GM23338 (cell line): ENCODE data around the gene FGF3. TPM values are rescaled to one million over a fixed set of nuclear protein-coding genes. Genes with fewer than 3 reads are reported as not detected.

Source experiments
- ATAC-seq: fragments of 200-7000 bp; cut with Tn5 transposase; 3 replicates; pipeline ENCODE4 v1.9.1; 2020
- DNase-seq: peaks from one replicate; pipeline ENCODE4 v3.0.0-alpha.2; 2015; ENCODE audit warnings: low spot score
- H2AFZ ChIP-seq: fragments of 200-600 bp; sonication (generic); 2 replicates; pipeline ENCODE4 v1.8.0; 2016; ENCODE audit warnings: antibody characterized with exemption, mild to moderate bottlenecking, moderate library complexity
- H3F3A ChIP-seq: fragments of 200-600 bp; sonication (generic); replicated peaks from 2 replicates; pipeline ENCODE4 v1.8.0; 2017; ENCODE audit warnings: antibody characterized with exemption, mixed run types, low read depth
- H3K27ac ChIP-seq: fragments of 200-600 bp; sonication (generic); 2 replicates; pipeline ENCODE4 v1.6.1; 2016; ENCODE audit warnings: low read depth
- H3K27me3 ChIP-seq: fragments of 200-600 bp; sonication (generic); 2 replicates; pipeline ENCODE4 v1.8.0; 2016; ENCODE audit warnings: mild to moderate bottlenecking, mixed run types, moderate library complexity; ENCODE audit not compliant: insufficient read depth
- H3K36me3 ChIP-seq: fragments of 200-600 bp; sonication (generic); 2 replicates; pipeline ENCODE4 v1.8.0; 2016; ENCODE audit warnings: mild to moderate bottlenecking; ENCODE audit not compliant: insufficient read depth
- H3K4me1 ChIP-seq: fragments of 200-600 bp; sonication (generic); 2 replicates; pipeline ENCODE4 v1.8.0; 2016; ENCODE audit warnings: mild to moderate bottlenecking, moderate library complexity; ENCODE audit not compliant: insufficient read depth
- H3K4me2 ChIP-seq: fragments of 200-600 bp; sonication (generic); 2 replicates; pipeline ENCODE4 v1.7.1; 2017; ENCODE audit warnings: mixed run types
- H3K4me3 ChIP-seq: fragments of 200-600 bp; sonication (generic); 2 replicates; pipeline ENCODE4 v1.6.1; 2016; ENCODE audit warnings: mixed run types
- H3K79me2 ChIP-seq: fragments of 200-600 bp; sonication (generic); replicated peaks from 2 replicates; pipeline ENCODE4 v1.8.0; 2017; ENCODE audit warnings: mild to moderate bottlenecking; ENCODE audit not compliant: insufficient read depth
- H3K9me2 ChIP-seq: fragments of 200-600 bp; sonication (generic); 2 replicates; pipeline ENCODE4 v1.8.0; 2017; ENCODE audit not compliant: insufficient read depth
- H4K20me1 ChIP-seq: fragments of 200-600 bp; sonication (generic); replicated peaks from 2 replicates; pipeline ENCODE4 v1.8.0; 2017; ENCODE audit warnings: mild to moderate bottlenecking; ENCODE audit not compliant: insufficient read depth
- H3K27ac Mint-ChIP-seq: 2 replicates; pipeline ENCODE4 v1.8.0; 2020; ENCODE audit warnings: inconsistent platforms, mild to moderate bottlenecking, moderate library complexity, mixed read lengths
- H3K27me3 Mint-ChIP-seq: 3 replicates; pipeline ENCODE4 v1.8.0; 2022; ENCODE audit warnings: low read depth, mild to moderate bottlenecking, moderate library complexity, mixed read lengths, inconsistent platforms; ENCODE audit not compliant: insufficient read depth, poor library complexity
- H3K36me3 Mint-ChIP-seq: 3 replicates; pipeline ENCODE4 v1.8.0; 2021; ENCODE audit warnings: low read depth, mild to moderate bottlenecking, inconsistent platforms, moderate library complexity, mixed read lengths
- H3K4me1 Mint-ChIP-seq: 3 replicates; pipeline ENCODE4 v1.8.0; 2020; ENCODE audit warnings: mild to moderate bottlenecking, inconsistent platforms, mixed read lengths
- H3K4me3 Mint-ChIP-seq: 3 replicates; pipeline ENCODE4 v1.8.0; 2021; ENCODE audit warnings: moderate library complexity, mild to moderate bottlenecking, inconsistent platforms, mixed read lengths
- H3K9me3 Mint-ChIP-seq: 3 replicates; pipeline ENCODE4 v1.8.0; 2020; ENCODE audit warnings: moderate library complexity, mild to moderate bottlenecking, inconsistent platforms, mixed read lengths
- CREB1 ChIP-seq: fragments of 250-450 bp; sonication (Bioruptor Pico); IDR thresholded peaks from 2 replicates; pipeline ENCODE4 v1.5.0; 2020; ENCODE audit warnings: low read depth, mild to moderate bottlenecking, moderate library complexity
- CTCF ChIP-seq, 2 experiments: fragments of 200-600 bp in 1 of 2; sonication (generic) in 1 of 2; conservative IDR thresholded peaks; 2 replicates each; pipeline versions ENCODE4 v1.5.1 to v1.6.1; 2016 to 2017; ENCODE audit warnings: antibody characterized with exemption in 2 of 2, low read depth in 2 of 2, mild to moderate bottlenecking in 2 of 2, moderate library complexity in 1 of 2
- ETS1 ChIP-seq: IDR thresholded peaks from 2 replicates; pipeline ENCODE4 v1.6.1; 2016; ENCODE audit warnings: antibody characterized with exemption
- EZH2 ChIP-seq: fragments of 200-600 bp; sonication (generic); IDR thresholded peaks from one replicate; pipeline ENCODE4 v1.8.0; 2017; ENCODE audit warnings: antibody characterized with exemption, mild to moderate bottlenecking, low read depth; ENCODE audit not compliant: unreplicated experiment
- EZH2phosphoT487 ChIP-seq: fragments of 200-600 bp; sonication (generic); IDR thresholded peaks from one replicate; pipeline ENCODE4 v1.8.1; 2018; ENCODE audit warnings: antibody characterized with exemption; ENCODE audit not compliant: unreplicated experiment
- JUNB ChIP-seq: IDR thresholded peaks from one replicate; pipeline ENCODE4 v1.6.1; 2016; ENCODE audit warnings: antibody characterized with exemption; ENCODE audit not compliant: unreplicated experiment
- NANOG ChIP-seq: IDR thresholded peaks from 2 replicates; pipeline ENCODE4 v1.6.1; 2016; ENCODE audit warnings: antibody characterized with exemption, borderline replicate concordance
- POLR2AphosphoS5 ChIP-seq: IDR thresholded peaks from 2 replicates; pipeline ENCODE4 v1.6.1; 2016; ENCODE audit warnings: antibody characterized with exemption, low read depth
- REST ChIP-seq: IDR thresholded peaks from one replicate; pipeline ENCODE4 v1.6.1; 2018; ENCODE audit warnings: antibody characterized with exemption; ENCODE audit not compliant: unreplicated experiment
- STAT1 ChIP-seq: IDR thresholded peaks from one replicate; pipeline ENCODE4 v1.6.1; 2016; ENCODE audit warnings: antibody characterized with exemption; ENCODE audit not compliant: unreplicated experiment
- ZNF114 ChIP-seq: fragments of 250-450 bp; sonication (Bioruptor Pico); IDR thresholded peaks from 2 replicates; pipeline ENCODE4 v1.5.0; 2020; ENCODE audit warnings: mild to moderate bottlenecking, moderate library complexity
- ZNF331 ChIP-seq: fragments of 250-450 bp; sonication (Bioruptor Pico); IDR thresholded peaks from 2 replicates; pipeline ENCODE4 v1.5.0; 2020; ENCODE audit warnings: low read depth, mild to moderate bottlenecking, moderate library complexity
- ZNF462 ChIP-seq: fragments of 250-450 bp; sonication (Bioruptor Pico); IDR thresholded peaks from 2 replicates; pipeline ENCODE4 v1.5.0; 2020; ENCODE audit warnings: mild to moderate bottlenecking, moderate library complexity
- polyA plus RNA-seq: library from polyadenylated mRNA; unstranded; fragments of >200 nt; fragmentation: Nextera tagmentation; extraction: Ambion mirVana; gene quantifications from 2 replicates; pipeline ENCODE4 v1.2.1, GENCODE V29; 2016
- total RNA-seq: library from RNA; depleted of rRNA; stranded (reverse); fragments of >200 nt; shearing (Covaris generic); gene quantifications from 2 replicates; pipeline ENCODE4 v1.2.3, GENCODE V29; 2014

The FGF3 gene
- total and polyA plus RNA-seq, 2 experiments from 2014 or later = 1.2 TPM; not detected in 1

GRCh38 chr11:69778373-69778772 is 40.8 kb downstream of the FGF3 start:
- Histone ChIP-seq H2AFZ (no peak overlapping the region), H3K4me2 (no peak overlapping the region), H3K36me3 (no peaks in the 10 kb centered on the region), H3K27me3 (peaks cover 41% of the 10 kb centered on the region), H3K27ac (no peak overlapping the region), H3K4me1 (peaks cover 6% of the 10 kb centered on the region), H3K79me2 (no peaks in the 10 kb centered on the region), H3F3A (no peaks in the 10 kb centered on the region), H3K4me3 (no peak overlapping the region), H3K9me2 (no peaks in the 10 kb centered on the region), H4K20me1 (no peaks in the 10 kb centered on the region)
- DNase-seq = no peak
- Mint-ChIP-seq H3K36me3 (no peaks in the 10 kb centered on the region), H3K4me3 (no peak overlapping the region), H3K9me3 (no peaks in the 10 kb centered on the region), H3K27me3 (peaks cover 27% of the 10 kb centered on the region), H3K27ac (no peak overlapping the region), H3K4me1 (peaks cover 4% of the 10 kb centered on the region)
- no peak for ATAC-seq
- TF ChIP-seq STAT1 (no peak), CREB1 (CRISPR knock-in tag) (no peak), POLR2AphosphoS5 (no peak), ZNF462 (CRISPR knock-in tag) (no peak), CTCF (conservative IDR thresholded peaks at IDR 0.05; ENCODE audit: low read depth in 2 of 2) (no peak), ETS1 (no peak), NANOG (no peak), ZNF331 (no peak), JUNB (no peak), REST (no peak), EZH2phosphoT487 (no peak), EZH2 (no peak), ZNF114 (CRISPR knock-in tag) (no peak)
